Activated naive CD8-positive, alpha-beta T cell treated with anti-CD3 and anti-CD28 coated beads, Interleukin-2, amount 50 U/mL, for 24 hours (primary cell): Measurements from ENCODE around the gene MRPL52.
A peak's percentile ranks its signal among the peaks of the same experiment; 100 is the strongest.
"Not testable (repeated sequence)": the region's sequence is repeated elsewhere in the genome, so short reads cannot be mapped to it uniquely, and the experiment has no call there.

Experiments
- ATAC-seq: fragments of 150-1000 bp; cut with Tn5 transposase; one replicate; pipeline ENCODE4 v1.10.0; 2021
- DNase-seq: peaks from one replicate; pipeline ENCODE4 v3.0.0; 2021
- H3K27ac Mint-ChIP-seq: one replicate; pipeline ENCODE4 v1.8.0; 2021; ENCODE audit warnings: mild to moderate bottlenecking, mixed read lengths
- H3K27me3 Mint-ChIP-seq: one replicate; pipeline ENCODE4 v1.8.0; 2021; ENCODE audit warnings: mixed read lengths
- H3K36me3 Mint-ChIP-seq: one replicate; pipeline ENCODE4 v1.8.0; 2021; ENCODE audit warnings: low read depth, mixed read lengths
- H3K4me1 Mint-ChIP-seq: one replicate; pipeline ENCODE4 v1.8.0; 2021; ENCODE audit warnings: mixed read lengths
- H3K4me3 Mint-ChIP-seq: one replicate; pipeline ENCODE4 v1.8.0; 2021; ENCODE audit warnings: mild to moderate bottlenecking, moderate library complexity, mixed read lengths
- H3K9me3 Mint-ChIP-seq: one replicate; pipeline ENCODE4 v1.8.0; 2021; ENCODE audit warnings: mixed read lengths

Gene MRPL52

DNA sequence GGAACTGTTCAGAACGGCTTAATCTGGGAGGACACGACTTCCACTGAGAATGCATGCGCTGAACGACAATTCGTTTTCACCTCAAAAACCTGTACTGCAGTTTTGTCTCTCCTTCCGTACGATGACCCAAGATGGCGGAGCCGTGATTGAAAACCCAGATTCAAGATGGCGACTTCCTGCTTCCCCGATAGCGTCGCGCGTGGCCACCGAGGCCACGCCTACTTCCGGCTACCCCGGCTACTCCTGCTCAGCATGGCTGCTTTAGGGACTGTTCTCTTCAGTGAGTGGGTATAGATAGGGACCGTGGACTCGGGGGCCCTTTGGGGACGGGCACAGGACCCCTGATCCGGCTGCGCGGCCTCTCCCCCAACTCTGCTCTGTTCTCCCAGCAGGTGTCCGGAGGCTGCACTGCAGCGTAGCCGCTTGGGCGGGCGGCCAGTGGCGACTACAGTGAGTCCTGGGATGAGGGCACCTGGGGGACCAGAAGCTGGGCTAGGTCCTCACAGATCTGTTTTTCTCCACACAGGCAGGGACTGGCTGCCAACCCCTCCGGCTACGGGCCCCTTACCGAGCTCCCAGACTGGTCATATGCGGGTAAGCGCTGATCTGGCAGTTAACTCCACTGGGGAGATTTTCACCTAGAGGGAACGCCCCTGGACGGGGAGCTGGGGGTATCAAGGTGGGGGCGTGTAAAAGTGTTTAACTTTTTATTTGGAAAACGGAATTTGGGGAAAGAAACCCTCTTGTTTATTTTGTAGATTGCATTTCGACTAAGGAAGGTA, at the start of gene MRPL52:
Gene MRPL52 (plus strand): TSS at position 227 of the 782 bp plus-strand sequence. CDS start 26 bp downstream, at position 253.
- Mint-ChIP-seq H3K27ac (peak within 1 kb of the TSS; percentile 96), H3K36me3 (peaks cover 27% of the 10 kb centered on the region), H3K27me3 (peaks cover 3% of the 10 kb centered on the region), H3K9me3 (peaks cover 3% of the 10 kb centered on the region), H3K4me3 (peak within 1 kb of the TSS; percentile 88), H3K4me1 (peaks cover 29% of the 10 kb centered on the region)
- ATAC-seq (peak; percentile 94), DNase-seq (peak; percentile 88)

GRCh38 chr14:22780105-22780679, 49.5 kb upstream of the MRPL52 start:
- Mint-ChIP-seq H3K4me1 (no peaks in the 10 kb centered on the region), H3K36me3 (peaks cover 1% of the 10 kb centered on the region), H3K4me3 (no peak overlapping the region), H3K27ac (no peak overlapping the region), H3K9me3 (no peaks in the 10 kb centered on the region), H3K27me3 (no peaks in the 10 kb centered on the region)
- DNase-seq: no peak
- no peak for ATAC-seq

GRCh38 chr14:22780941-22781300, 48.8 kb upstream of the MRPL52 start:
- Mint-ChIP-seq H3K36me3 (no peaks in the 10 kb centered on the region), H3K4me1 (no peaks in the 10 kb centered on the region), H3K4me3 (no peak overlapping the region), H3K27ac (no peak overlapping the region), H3K9me3 (no peaks in the 10 kb centered on the region), H3K27me3 (no peaks in the 10 kb centered on the region)
- no peak for ATAC-seq
- no peak for DNase-seq

GRCh38 chr14:22781301-22781991, 48.2 kb upstream of the MRPL52 start:
- Mint-ChIP-seq H3K36me3 (no peaks in the 10 kb centered on the region), H3K27ac (no peak overlapping the region), H3K9me3 (no peaks in the 10 kb centered on the region), H3K4me3 (no peak overlapping the region), H3K4me1 (no peaks in the 10 kb centered on the region), H3K27me3 (no peaks in the 10 kb centered on the region)
- DNase-seq: no peak
- no peak for ATAC-seq

- no peak overlapping the region for H3K4me3 Mint-ChIP-seq
- DNase-seq: no peak
- no peaks in the 10 kb centered on the region for H3K36me3 Mint-ChIP-seq
- no peak for ATAC-seq
- H3K27me3 Mint-ChIP-seq: no peaks in the 10 kb centered on the region
- no peaks in the 10 kb centered on the region for H3K9me3 Mint-ChIP-seq
- H3K4me1 Mint-ChIP-seq: peaks cover 14% of the 10 kb centered on the region
- H3K27ac Mint-ChIP-seq: no peak overlapping the region
Observed at GRCh38 chr14:22786685-22787084, 43.0 kb upstream of the MRPL52 start.

GRCh38 chr14:22791301-22791700, 38.4 kb upstream of the MRPL52 start:
- Mint-ChIP-seq H3K4me3 (no peak overlapping the region), H3K36me3 (no peaks in the 10 kb centered on the region), H3K27me3 (peaks cover 4% of the 10 kb centered on the region), H3K27ac (no peak overlapping the region), H3K4me1 (peaks cover 19% of the 10 kb centered on the region), H3K9me3 (no peaks in the 10 kb centered on the region)
- ATAC-seq: no peak
- no peak for DNase-seq

- Mint-ChIP-seq H3K27ac (no peak overlapping the region), H3K4me3 (no peak overlapping the region), H3K36me3 (no peaks in the 10 kb centered on the region), H3K4me1 (peaks cover 19% of the 10 kb centered on the region), H3K27me3 (peaks cover 4% of the 10 kb centered on the region), H3K9me3 (no peaks in the 10 kb centered on the region)
- DNase-seq: no peak
- ATAC-seq: no peak
Observed at GRCh38 chr14:22792158-22792557, 37.5 kb upstream of the MRPL52 start.

DNA sequence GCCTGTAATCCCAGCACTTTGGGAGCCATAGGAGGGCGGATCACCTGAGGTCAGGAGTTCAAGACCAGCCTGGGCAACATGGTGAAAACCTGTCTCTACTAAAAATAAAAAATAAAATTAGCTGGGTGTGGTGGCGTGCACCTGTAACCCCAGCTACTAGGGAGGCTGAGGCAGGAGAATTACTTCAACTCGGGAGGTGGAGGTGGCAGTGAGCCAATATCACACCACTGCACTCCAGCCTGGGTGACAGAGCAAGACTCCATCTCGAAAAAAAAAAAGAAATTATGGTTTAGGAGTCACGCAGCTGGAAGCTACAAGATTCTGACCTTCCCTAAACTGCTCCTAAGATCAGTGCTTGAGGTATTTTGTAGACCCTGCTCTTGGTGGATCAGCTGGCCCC, 36.1 kb upstream of the MRPL52 start:
- not testable (repeated sequence) for H3K9me3 Mint-ChIP-seq, H3K36me3 Mint-ChIP-seq, H3K27me3 Mint-ChIP-seq, DNase-seq, ATAC-seq, H3K27ac Mint-ChIP-seq, H3K4me3 Mint-ChIP-seq
- H3K4me1 Mint-ChIP-seq: peaks cover 19% of the 10 kb centered on the region

DNA sequence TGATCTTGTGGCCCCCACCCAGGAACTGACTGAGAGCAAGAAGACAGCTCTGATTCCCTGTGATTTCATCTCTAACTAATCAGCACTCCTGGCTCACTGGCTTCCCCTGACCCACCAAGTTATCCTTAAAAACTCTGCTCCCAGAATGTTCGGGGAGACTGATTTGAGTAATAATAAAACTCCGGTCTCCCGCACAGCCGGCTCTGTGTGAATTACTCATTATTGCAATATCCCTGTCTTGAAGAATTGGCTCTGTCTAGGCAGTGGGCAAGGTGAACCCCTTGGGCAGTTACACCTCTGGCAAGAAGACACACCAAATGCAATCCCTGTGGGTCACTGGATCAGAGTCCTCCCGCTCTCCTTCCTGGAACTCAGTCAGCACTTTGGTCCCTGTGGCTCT, 35.7 kb upstream of the MRPL52 start:
- H3K4me3 Mint-ChIP-seq: no peak overlapping the region
- H3K9me3 Mint-ChIP-seq: no peaks in the 10 kb centered on the region
- peaks cover 4% of the 10 kb centered on the region for H3K27me3 Mint-ChIP-seq
- ATAC-seq (no peak), DNase-seq (no peak)
- H3K36me3 Mint-ChIP-seq: no peaks in the 10 kb centered on the region
- H3K27ac Mint-ChIP-seq: no peak overlapping the region
- H3K4me1 Mint-ChIP-seq: peaks cover 19% of the 10 kb centered on the region

DNA sequence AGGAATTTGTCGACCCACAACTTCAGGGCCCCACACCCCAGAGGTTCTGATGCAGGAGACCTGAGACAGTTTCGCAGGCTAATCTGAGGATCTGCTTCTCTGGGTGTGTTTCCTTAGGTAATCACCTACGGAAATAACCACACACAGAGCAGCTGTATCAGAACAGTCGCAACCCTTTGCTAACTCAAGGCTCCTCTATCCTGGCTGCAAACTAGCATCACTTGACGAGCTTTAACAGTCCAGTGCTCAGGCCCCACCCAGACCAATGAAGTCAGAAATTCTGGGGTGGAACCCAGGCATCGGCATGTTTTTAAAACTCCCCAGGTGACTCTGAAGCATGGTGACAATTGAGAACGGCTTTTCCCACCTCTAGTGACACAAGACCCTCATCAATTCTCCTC, 35.1 kb upstream of the MRPL52 start:
- H3K4me1 Mint-ChIP-seq: peaks cover 18% of the 10 kb centered on the region
- peaks cover 4% of the 10 kb centered on the region for H3K27me3 Mint-ChIP-seq
- DNase-seq (no peak), ATAC-seq (peak; percentile 38)
- H3K4me3 Mint-ChIP-seq: no peak overlapping the region
- H3K27ac Mint-ChIP-seq: peak overlapping the region; percentile 42
- no peaks in the 10 kb centered on the region for H3K36me3 Mint-ChIP-seq
- no peaks in the 10 kb centered on the region for H3K9me3 Mint-ChIP-seq

GRCh38 chr14:22796087-22796707, 33.5 kb upstream of the MRPL52 start:
- no peak for DNase-seq
- H3K9me3 Mint-ChIP-seq: no peaks in the 10 kb centered on the region
- no peak overlapping the region for H3K27ac Mint-ChIP-seq
- H3K4me3 Mint-ChIP-seq: no peak overlapping the region
- H3K36me3 Mint-ChIP-seq: no peaks in the 10 kb centered on the region
- H3K27me3 Mint-ChIP-seq: peaks cover 9% of the 10 kb centered on the region
- ATAC-seq: no peak
- peaks cover 6% of the 10 kb centered on the region for H3K4me1 Mint-ChIP-seq

- H3K4me3 Mint-ChIP-seq: no peak overlapping the region
- H3K27me3 Mint-ChIP-seq: peaks cover 11% of the 10 kb centered on the region
- H3K9me3 Mint-ChIP-seq: no peaks in the 10 kb centered on the region
- ATAC-seq (no peak), DNase-seq (no peak)
- H3K36me3 Mint-ChIP-seq: no peaks in the 10 kb centered on the region
- no peak overlapping the region for H3K27ac Mint-ChIP-seq
- H3K4me1 Mint-ChIP-seq: peaks cover 6% of the 10 kb centered on the region
Observed at GRCh38 chr14:22797017-22797917, 32.4 kb upstream of the MRPL52 start.

GRCh38 chr14:22798528-22798927, 31.2 kb upstream of the MRPL52 start:
- peaks cover 11% of the 10 kb centered on the region for H3K27me3 Mint-ChIP-seq
- no peaks in the 10 kb centered on the region for H3K9me3 Mint-ChIP-seq
- DNase-seq (no peak), ATAC-seq (no peak)
- peaks cover 9% of the 10 kb centered on the region for H3K4me1 Mint-ChIP-seq
- no peak overlapping the region for H3K27ac Mint-ChIP-seq
- no peak overlapping the region for H3K4me3 Mint-ChIP-seq
- H3K36me3 Mint-ChIP-seq: no peaks in the 10 kb centered on the region

DNA sequence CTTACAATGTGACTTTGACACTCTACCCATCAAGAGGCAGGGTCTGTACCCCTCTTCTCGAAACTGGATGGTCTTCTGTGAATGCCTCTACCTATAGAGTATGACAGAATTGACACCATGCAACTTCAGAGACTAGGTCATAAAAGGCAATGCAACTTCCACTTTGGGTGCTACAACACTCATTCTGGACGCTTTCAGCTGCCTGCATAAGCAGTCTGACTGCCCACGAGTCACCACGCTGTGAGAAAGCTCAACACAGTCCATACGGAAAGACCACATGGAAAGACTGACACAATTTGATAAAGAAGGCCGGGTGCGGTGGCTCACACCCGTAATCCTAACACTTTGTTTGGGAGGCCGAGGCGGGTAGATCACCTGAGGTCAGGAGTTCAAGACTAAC, 29.3 kb upstream of the MRPL52 start:
- DNase-seq (no peak), ATAC-seq (no peak)
- Mint-ChIP-seq H3K4me1 (peaks cover 11% of the 10 kb centered on the region), H3K27me3 (peaks cover 11% of the 10 kb centered on the region), H3K9me3 (no peaks in the 10 kb centered on the region), H3K4me3 (no peak overlapping the region), H3K27ac (no peak overlapping the region), H3K36me3 (no peaks in the 10 kb centered on the region)
